H1 (cell line): Measurements from ENCODE around the gene RHOB. TPM values are rescaled to one million over a fixed set of nuclear protein-coding genes. Genes with fewer than 3 reads are reported as not detected.

Source experiments
- CTCF ChIA-PET: fragments of 300-600 bp; sonication (Branson Sonifier 250); formaldehyde crosslinking; loops from one replicate; lab custom pipeline; 2021; ENCODE audit not compliant: partially characterized antibody; lab: Charles Lee
- POLR2A ChIA-PET: fragments of 300-600 bp; sonication (Branson Sonifier 250); formaldehyde crosslinking; loops from one replicate; lab custom pipeline; 2021; ENCODE audit warnings: inconsistent platforms; ENCODE audit not compliant: partially characterized antibody; lab: Charles Lee
- DNase-seq, 2 experiments: peaks; one replicate each; pipeline versions ENCODE4 v3.0.0 to v3.0.0-alpha.2; 2010 to 2022; ENCODE audit warnings: low spot score in 2 of 2, low read depth in 1 of 2, mixed read lengths in 1 of 2
- FAIRE-seq: peaks from 2 replicates; lab custom pipeline; 2011; peaks lifted over from hg19 to GRCh38; lab: Jason Lieb, UNC
- H2AFZ ChIP-seq: 2 replicates; pipeline ENCODE4 v1.8.1; 2012; ENCODE audit warnings: low read length, inconsistent platforms
- H2AK5ac ChIP-seq: 2 replicates; pipeline ENCODE4 v1.6.1; 2013; ENCODE audit warnings: low read depth, low read length
- H2BK120ac ChIP-seq: replicated peaks from 2 replicates; pipeline ENCODE3; 2013; ENCODE audit warnings: low read depth, low read length, inconsistent platforms
- H2BK12ac ChIP-seq: 2 replicates; pipeline ENCODE4 v1.6.1; 2013; ENCODE audit warnings: low read depth, low read length
- H2BK15ac ChIP-seq: 2 replicates; pipeline ENCODE4 v1.6.1; 2013; ENCODE audit warnings: low read length
- H2BK20ac ChIP-seq: 2 replicates; pipeline ENCODE4 v1.6.1; 2013; ENCODE audit warnings: low read length
- H2BK5ac ChIP-seq: 2 replicates; pipeline ENCODE4 v1.6.1; 2013; ENCODE audit warnings: low read depth, low read length
- H3K14ac ChIP-seq: 2 replicates; pipeline ENCODE4 v1.6.1; 2013; ENCODE audit warnings: inconsistent platforms; ENCODE audit not compliant: insufficient read length
- H3K18ac ChIP-seq: 2 replicates; pipeline ENCODE4 v1.6.1; 2013; ENCODE audit warnings: low read length; ENCODE audit errors: extremely low read depth
- H3K23ac ChIP-seq: 2 replicates; pipeline ENCODE4 v1.6.1; 2013; ENCODE audit warnings: inconsistent platforms; ENCODE audit not compliant: insufficient read length
- H3K23me2 ChIP-seq: 2 replicates; pipeline ENCODE4 v1.6.1; 2013; ENCODE audit warnings: low read depth, low read length
- H3K27ac ChIP-seq: 2 replicates; pipeline ENCODE4 v1.6.1; 2011; ENCODE audit warnings: low read depth, low read length, inconsistent platforms
- H3K27me3 ChIP-seq, 4 experiments: replicated peaks in 1 of 4; 1 replicate in 1 of 4; 2 replicates in 3 of 4; pipeline versions ENCODE4 v1.6.1 to v1.8.1; 2011 to 2013; ENCODE audit warnings: low read length in 3 of 4, mild to moderate bottlenecking in 3 of 4, inconsistent platforms in 2 of 4, mixed read lengths in 2 of 4, moderate library complexity in 1 of 4; ENCODE audit not compliant: control insufficient read depth in 3 of 4, insufficient read depth in 3 of 4; ENCODE audit errors: extremely low read depth in 1 of 4
- H3K36me3 ChIP-seq, 4 experiments: 2 replicates each; pipeline versions ENCODE4 v1.6.1 to v1.8.1; 2011 to 2013; ENCODE audit warnings: mild to moderate bottlenecking in 4 of 4, low read length in 3 of 4, moderate library complexity in 2 of 4, control low read depth in 1 of 4, inconsistent platforms in 1 of 4; ENCODE audit not compliant: insufficient read depth in 4 of 4, control insufficient read depth in 2 of 4
- H3K4ac ChIP-seq: replicated peaks from 2 replicates; pipeline ENCODE3; 2013; ENCODE audit warnings: low read length, low read depth, mixed read lengths, inconsistent platforms; ENCODE audit not compliant: insufficient read length
- H3K4me1 ChIP-seq, 4 experiments: replicated peaks in 1 of 4; 1 replicate in 1 of 4; 2 replicates in 3 of 4; pipeline versions ENCODE4 v1.6.1 to v1.8.1; 2011 to 2013; ENCODE audit warnings: low read length in 3 of 4, inconsistent platforms in 2 of 4, mixed read lengths in 1 of 4; ENCODE audit not compliant: insufficient read depth in 4 of 4, control insufficient read depth in 3 of 4
- H3K4me2 ChIP-seq, 2 experiments: 2 replicates each; pipeline versions ENCODE4 v1.6.1 to v1.8.1; 2011 to 2013; ENCODE audit warnings: low read depth in 2 of 2, low read length in 2 of 2, control low read depth in 1 of 2, inconsistent platforms in 1 of 2, mild to moderate bottlenecking in 1 of 2; ENCODE audit not compliant: insufficient read depth in 1 of 2
- H3K4me3 ChIP-seq, 4 experiments: fragments of 200-600, 300-600 bp in 1 of 4; sonication (generic), shearing (Covaris generic), sonication (Bioruptor Twin) in 1 of 4; 2 replicates each; pipeline versions ENCODE4 v1.5.1 to v1.8.1; 2011 to 2016; ENCODE audit warnings: low read length in 4 of 4, low read depth in 3 of 4, control low read depth in 2 of 4, inconsistent platforms in 2 of 4, mild to moderate bottlenecking in 2 of 4, mixed read lengths in 1 of 4, moderate library complexity in 1 of 4; ENCODE audit not compliant: insufficient read depth in 2 of 4; ENCODE audit errors: extremely low read depth in 1 of 4
- H3K56ac ChIP-seq: replicated peaks from 2 replicates; pipeline ENCODE3; 2013; ENCODE audit warnings: low read depth, mild to moderate bottlenecking, mixed read lengths, low read length, inconsistent platforms; ENCODE audit not compliant: insufficient read length
- H3K79me1 ChIP-seq: 2 replicates; pipeline ENCODE4 v1.6.1; 2013; ENCODE audit warnings: low read depth, low read length, control low read depth
- H3K79me2 ChIP-seq, 2 experiments: 2 replicates each; pipeline versions ENCODE4 v1.6.1 to v1.8.1; 2012 to 2013; ENCODE audit warnings: low read length in 2 of 2, mild to moderate bottlenecking in 2 of 2, inconsistent platforms in 1 of 2; ENCODE audit not compliant: insufficient read depth in 2 of 2, control insufficient read depth in 1 of 2
- H3K9ac ChIP-seq, 4 experiments: replicated peaks in 1 of 4; 1 replicate in 1 of 4; 2 replicates in 3 of 4; pipeline versions ENCODE4 v1.6.1 to v1.8.1; 2011 to 2013; ENCODE audit warnings: low read depth in 3 of 4, low read length in 3 of 4, control low read depth in 2 of 4, mild to moderate bottlenecking in 2 of 4, moderate library complexity in 2 of 4, inconsistent platforms in 1 of 4; ENCODE audit errors: extremely low read depth in 1 of 4
- H3K9me3 ChIP-seq, 2 experiments: 2 replicates each; pipeline versions ENCODE4 v1.6.1 to v1.8.1; 2012 to 2013; ENCODE audit warnings: mild to moderate bottlenecking in 2 of 2, moderate library complexity in 2 of 2, control low read depth in 1 of 2, inconsistent platforms in 1 of 2, low read depth in 1 of 2, low read length in 1 of 2, mixed read lengths in 1 of 2; ENCODE audit not compliant: insufficient read depth in 2 of 2
- H4K20me1 ChIP-seq, 2 experiments: replicated peaks in 1 of 2; 2 replicates each; pipeline versions ENCODE3 to v1.8.1; 2011 to 2013; ENCODE audit warnings: inconsistent platforms in 2 of 2, low read length in 2 of 2, mild to moderate bottlenecking in 1 of 2; ENCODE audit not compliant: insufficient read depth in 2 of 2, control insufficient read depth in 1 of 2
- H4K5ac ChIP-seq: 2 replicates; pipeline ENCODE4 v1.6.1; 2013; ENCODE audit warnings: low read length, low read depth, mixed read lengths, inconsistent platforms; ENCODE audit not compliant: insufficient read length
- H4K8ac ChIP-seq: 2 replicates; pipeline ENCODE4 v1.8.0; 2013; ENCODE audit warnings: mild to moderate bottlenecking, moderate library complexity, low read length, inconsistent platforms; ENCODE audit not compliant: insufficient read depth; ENCODE audit errors: extremely low read depth
- H4K91ac ChIP-seq: replicated peaks from 2 replicates; pipeline ENCODE3; 2013; ENCODE audit warnings: low read length, mixed read lengths, inconsistent platforms; ENCODE audit not compliant: insufficient read length
- EGR1 ChIP-seq: IDR thresholded peaks from 2 replicates; pipeline ENCODE4 v1.6.1; 2011; ENCODE audit warnings: low read depth, low read length, borderline replicate concordance
- WGBS, 2 experiments: shearing (Covaris generic) in 1 of 2; methylation state at CpG; one replicate each; pipeline versions ENCODE4 v1.1.6 to v1.1.7; 2013 to 2015; ENCODE audit warnings: low lambda C conversion rate in 2 of 2, mixed read lengths in 2 of 2, inconsistent platforms in 1 of 2, low coverage in 1 of 2, missing lambda C conversion rate in 1 of 2; ENCODE audit not compliant: insufficient replicate concordance in 2 of 2, insufficient coverage in 1 of 2, insufficient read length in 1 of 2; ENCODE audit errors: extremely low coverage in 1 of 2, missing lambda C conversion rate in 1 of 2; 5-methylcytosine and 5-hydroxymethylcytosine counted together
- polyA plus RNA-seq, 7 experiments: library from polyadenylated mRNA; depleted of rRNA in 3 of 7; stranded (reverse) in 5 of 7; unstranded in 2 of 7; fragments of >200 nt in 5 of 7; fragments of 200-250 nt in 2 of 7; gene quantifications; 1 replicate in 5 of 7; 2 replicates in 1 of 7; 4 replicates in 1 of 7; pipeline versions ENCODE4 v1.2.1 to v1.2.3, GENCODE V29; 2011 to 2013; ENCODE audit warnings: missing spikeins in 2 of 7, mixed read lengths in 2 of 7
- total RNA-seq: library from RNA; stranded (reverse); fragmentation: NEBNext Ultra II Directional; extraction: Animal tissue kit (Norgen Biotek cat#: 25700); gene quantifications from 2 replicates; pipeline ENCODE4 v1.2.1, GENCODE V29; 2021

Gene RHOB
- total and polyA plus RNA-seq, 2 of the 8 experiments (the other 6 are each of a cell fraction or from before 2014, with no cell fraction given) = 9.3 to 9.5 TPM

DNA sequence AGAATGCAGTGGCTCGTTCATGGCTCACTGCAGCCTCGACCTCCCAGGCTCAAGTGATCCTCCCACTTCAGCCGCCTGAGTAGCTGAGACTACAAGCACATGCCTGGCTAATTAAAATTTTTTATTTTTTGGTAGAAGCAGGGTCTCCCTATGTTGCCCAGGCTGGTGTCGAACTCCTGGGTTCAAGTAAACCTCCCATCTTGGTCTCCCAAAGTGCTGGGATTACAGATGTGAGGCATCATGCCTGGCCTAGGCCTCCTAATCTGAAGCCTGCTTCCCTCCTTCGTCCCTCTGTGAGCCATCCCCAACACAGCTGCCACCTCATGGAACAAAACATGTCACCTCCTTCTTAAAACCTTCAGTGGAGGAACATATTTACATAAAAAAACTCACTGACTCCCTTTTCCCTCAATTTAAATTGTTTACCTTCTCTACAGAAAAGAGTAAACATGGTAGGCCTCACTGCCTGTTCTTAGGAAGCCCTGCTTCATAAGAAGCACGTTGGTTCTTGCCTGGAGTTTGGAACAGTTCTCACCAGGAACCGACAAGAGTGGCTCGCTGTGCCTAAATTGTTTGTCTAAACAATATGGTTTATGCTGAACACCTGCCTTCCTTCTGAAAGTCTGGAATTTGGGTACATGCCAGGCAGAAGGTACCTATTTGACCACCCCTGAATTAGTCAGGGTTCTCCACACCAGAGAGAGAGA lies 12.1 kb upstream of the RHOB start:
- H3K79me2 ChIP-seq = no peaks in the 10 kb centered on the region
- H4K20me1 ChIP-seq = no peaks in the 10 kb centered on the region
- no peaks in the 10 kb centered on the region for H3K79me1 ChIP-seq
- ChIA-PET CTCF (interaction anchor here (3.8 to 25.0 kb wide), 4 partner anchors 11 to 208 kb away, joined by 17 to 404 read pairs (median 130); no protein-coding TSS in a partner anchor), POLR2A (interaction anchor here (0.7 kb wide), 1 partner anchor 12 kb away, joined by 3 read pairs; the partner anchor contains the start of gene RHOB)
- H2BK15ac ChIP-seq = no peak overlapping the region
- H3K14ac ChIP-seq = no peak overlapping the region
- no peak overlapping the region for H4K8ac ChIP-seq
- no peak overlapping the region for H3K4me3 ChIP-seq
- H2BK5ac ChIP-seq = no peak overlapping the region
- WGBS, 2 experiments = 82% methylated on average over 8 of the region's 8 CpGs; no CpG with 5 or more reads in 1 of the 2 experiments
- H4K5ac ChIP-seq = no peak overlapping the region
- no peak overlapping the region for H3K27ac ChIP-seq
- H3K23ac ChIP-seq = no peak overlapping the region
- no peak overlapping the region for H3K4ac ChIP-seq
- H3K4me1 ChIP-seq = no peaks in the 10 kb centered on the region
- DNase-seq (no peak), FAIRE-seq (no peak)
- H2BK120ac ChIP-seq = no peak overlapping the region
- H3K4me2 ChIP-seq = no peak overlapping the region
- H3K27me3 ChIP-seq = no peaks in the 10 kb centered on the region
- H2BK12ac ChIP-seq = no peak overlapping the region
- TF ChIP-seq EGR1 = no peak
- TF ChIP-seq, all 59 proteins: peak for 0
- Histone ChIP-seq H3K36me3 (no peaks in the 10 kb centered on the region), H2AFZ (no peak overlapping the region; the same call in 1 of the 2 replicates), H4K91ac (no peak overlapping the region), H3K23me2 (no peaks in the 10 kb centered on the region; the same call in 1 of the 2 replicates), H3K56ac (no peak overlapping the region), H3K9me3 (no peaks in the 10 kb centered on the region), H3K9ac (no peak overlapping the region), H2BK20ac (no peak overlapping the region), H3K18ac (no peak overlapping the region), H2AK5ac (no peak overlapping the region)
